ENCODE results near the gene PTPN13.

Gene PTPN13

DNA sequence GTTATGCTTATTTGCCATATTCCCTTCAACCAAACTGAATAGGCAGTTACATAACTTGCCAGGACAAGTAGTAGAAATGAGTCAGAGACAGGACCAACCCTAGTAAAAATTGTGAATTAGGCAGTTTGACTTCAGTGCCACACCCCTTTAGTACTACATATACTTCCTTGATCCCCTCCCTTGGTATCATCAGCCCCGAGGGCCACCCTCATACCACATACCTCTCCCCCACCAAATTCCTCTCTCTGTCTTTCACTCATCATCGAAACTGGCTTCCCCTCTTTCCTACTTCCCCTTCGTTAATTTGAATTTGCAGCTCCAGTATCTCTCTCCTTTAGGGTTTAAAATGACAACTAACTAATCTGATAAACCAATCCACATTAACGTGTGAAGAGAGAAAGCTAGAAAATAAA is 7.9 kb upstream of the PTPN13 start:
- Histone ChIP-seq H3K9me3 (ENCODE audit: insufficient read depth, low read depth, low read length) (no peaks in the 10 kb centered on the region), H2AFZ (ENCODE audit: low read length) (no peak overlapping the region), H3K9me2 (replicated peaks; ENCODE audit: low read depth, low read length) (no peaks in the 10 kb centered on the region), H3K79me2 (ENCODE audit: insufficient read depth, low read length) (no peaks in the 10 kb centered on the region), H3K4me3 (ENCODE audit: low read length, poor library complexity, severe bottlenecking) (no peak overlapping the region), H3K27me3 (ENCODE audit: insufficient read depth, low read length, poor library complexity, severe bottlenecking) (no peaks in the 10 kb centered on the region), H3K4me2 (ENCODE audit: low read depth, low read length, poor library complexity, severe bottlenecking) (no peak overlapping the region), H3K4me1 (ENCODE audit: insufficient read depth, low read length, poor library complexity, severe bottlenecking) (no peaks in the 10 kb centered on the region), H3F3A (ENCODE audit: low read depth) (no peaks in the 10 kb centered on the region), H3K36me3 (ENCODE audit: insufficient read depth, low read length) (no peaks in the 10 kb centered on the region), H4K20me1 (ENCODE audit: insufficient read depth, low read length, poor library complexity, severe bottlenecking) (no peaks in the 10 kb centered on the region), H3K9ac (ENCODE audit: low read depth, low read length, poor library complexity, severe bottlenecking) (no peak overlapping the region)
- TF ChIP-seq, protein P1, sequence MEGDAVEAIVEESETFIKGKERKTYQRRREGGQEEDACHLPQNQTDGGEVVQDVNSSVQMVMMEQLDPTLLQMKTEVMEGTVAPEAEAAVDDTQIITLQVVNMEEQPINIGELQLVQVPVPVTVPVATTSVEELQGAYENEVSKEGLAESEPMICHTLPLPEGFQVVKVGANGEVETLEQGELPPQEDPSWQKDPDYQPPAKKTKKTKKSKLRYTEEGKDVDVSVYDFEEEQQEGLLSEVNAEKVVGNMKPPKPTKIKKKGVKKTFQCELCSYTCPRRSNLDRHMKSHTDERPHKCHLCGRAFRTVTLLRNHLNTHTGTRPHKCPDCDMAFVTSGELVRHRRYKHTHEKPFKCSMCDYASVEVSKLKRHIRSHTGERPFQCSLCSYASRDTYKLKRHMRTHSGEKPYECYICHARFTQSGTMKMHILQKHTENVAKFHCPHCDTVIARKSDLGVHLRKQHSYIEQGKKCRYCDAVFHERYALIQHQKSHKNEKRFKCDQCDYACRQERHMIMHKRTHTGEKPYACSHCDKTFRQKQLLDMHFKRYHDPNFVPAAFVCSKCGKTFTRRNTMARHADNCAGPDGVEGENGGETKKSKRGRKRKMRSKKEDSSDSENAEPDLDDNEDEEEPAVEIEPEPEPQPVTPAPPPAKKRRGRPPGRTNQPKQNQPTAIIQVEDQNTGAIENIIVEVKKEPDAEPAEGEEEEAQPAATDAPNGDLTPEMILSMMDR (conservative IDR thresholded peaks at IDR 0.05; ENCODE audit: low read length) = no peak
- TF ChIP-seq EZH2phosphoT487 (IDR thresholded peaks at IDR 0.05; ENCODE audit: borderline replicate concordance) = no peak

DNA sequence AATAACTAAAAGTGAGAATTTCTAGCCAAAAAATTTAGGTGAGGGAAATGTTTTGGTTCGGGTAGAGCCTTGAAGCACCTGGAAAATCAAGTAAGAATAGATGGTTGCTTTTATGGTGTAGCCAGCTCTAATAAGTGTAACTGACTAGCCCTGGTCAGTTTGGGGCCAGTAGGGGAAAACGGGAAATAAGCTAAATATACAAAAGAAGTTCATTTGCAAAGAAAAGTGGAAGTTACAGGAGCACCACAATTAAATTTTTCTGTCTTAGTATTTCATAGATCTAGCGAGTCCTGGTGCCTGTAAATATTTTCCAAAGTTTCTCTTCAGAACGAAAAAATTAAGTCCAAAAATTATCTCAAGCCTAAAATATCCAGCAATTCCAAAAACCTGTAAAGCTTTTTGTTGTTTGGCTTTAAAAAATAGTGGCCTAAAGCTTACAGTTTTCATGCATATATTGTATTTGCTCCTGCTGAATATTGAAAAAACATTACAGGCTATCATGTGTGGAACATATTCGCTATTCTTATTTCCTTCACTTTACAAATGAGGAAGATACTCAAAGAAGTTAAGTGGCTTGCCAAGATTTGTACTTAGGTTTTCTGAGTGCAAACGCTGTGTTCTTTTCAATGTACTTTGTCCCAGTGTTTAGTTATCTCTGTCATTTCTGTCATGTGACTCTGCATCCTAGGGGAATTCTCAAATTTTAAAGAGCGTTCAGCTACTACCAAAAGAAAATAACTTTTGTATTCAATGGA is 7.3 kb upstream of the PTPN13 start:
- Histone ChIP-seq H4K20me1 (ENCODE audit: insufficient read depth, low read length, poor library complexity, severe bottlenecking) (no peaks in the 10 kb centered on the region), H3K27me3 (ENCODE audit: insufficient read depth, low read length, poor library complexity, severe bottlenecking) (no peaks in the 10 kb centered on the region), H3K9me3 (ENCODE audit: insufficient read depth, low read depth, low read length) (no peaks in the 10 kb centered on the region), H3K9ac (ENCODE audit: low read depth, low read length, poor library complexity, severe bottlenecking) (no peak overlapping the region), H3K79me2 (ENCODE audit: insufficient read depth, low read length) (no peaks in the 10 kb centered on the region), H3K4me2 (ENCODE audit: low read depth, low read length, poor library complexity, severe bottlenecking) (no peak overlapping the region), H3K36me3 (ENCODE audit: insufficient read depth, low read length) (no peaks in the 10 kb centered on the region), H3K4me3 (ENCODE audit: low read length, poor library complexity, severe bottlenecking) (no peak overlapping the region), H3F3A (ENCODE audit: low read depth) (no peaks in the 10 kb centered on the region), H3K4me1 (ENCODE audit: insufficient read depth, low read length, poor library complexity, severe bottlenecking) (no peaks in the 10 kb centered on the region), H2AFZ (ENCODE audit: low read length) (no peak overlapping the region), H3K9me2 (replicated peaks; ENCODE audit: low read depth, low read length) (no peaks in the 10 kb centered on the region)
- TF ChIP-seq, protein P1 (conservative IDR thresholded peaks at IDR 0.05; ENCODE audit: low read length) = no peak
- TF ChIP-seq EZH2phosphoT487 (IDR thresholded peaks at IDR 0.05; ENCODE audit: borderline replicate concordance) = no peak

DNA sequence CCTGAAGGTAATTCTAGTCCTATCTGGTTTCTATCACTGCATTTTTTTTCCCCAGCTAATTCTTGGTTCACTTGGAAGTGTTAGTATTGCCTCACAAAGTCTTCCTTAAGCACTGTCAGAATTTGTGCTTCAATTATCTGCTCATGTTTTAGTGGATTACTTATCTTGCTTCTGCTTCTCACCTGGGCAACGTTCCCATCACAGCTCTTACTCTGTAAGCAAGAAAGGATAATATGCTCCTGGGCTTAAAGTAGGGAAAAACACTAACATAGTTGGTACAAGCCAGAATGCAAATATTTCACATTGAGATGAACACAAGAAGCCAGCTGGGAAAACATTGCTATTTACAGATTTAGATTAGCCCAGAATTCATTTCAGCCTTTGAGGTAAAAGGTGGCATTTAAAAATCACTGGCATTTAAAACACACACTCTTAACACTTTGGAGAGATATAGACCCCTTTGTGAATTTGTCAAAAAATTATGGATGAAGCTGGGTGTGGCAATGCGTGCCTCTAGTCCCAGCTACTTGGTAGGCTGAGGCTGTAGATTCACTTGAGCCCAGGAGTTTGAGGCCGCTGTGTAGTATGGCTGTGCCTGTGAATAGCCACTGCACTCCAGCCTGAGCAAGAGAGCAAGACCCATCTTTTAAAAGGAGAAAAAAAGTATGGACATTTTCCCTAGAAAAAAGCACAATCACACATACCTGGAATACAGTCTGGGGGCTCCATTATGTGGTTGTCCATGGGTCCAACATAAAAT is 6.6 kb upstream of the PTPN13 start:
- Histone ChIP-seq H3K4me3 (ENCODE audit: low read length, poor library complexity, severe bottlenecking) (no peak overlapping the region), H3K4me1 (ENCODE audit: insufficient read depth, low read length, poor library complexity, severe bottlenecking) (no peaks in the 10 kb centered on the region), H3K9me3 (ENCODE audit: insufficient read depth, low read depth, low read length) (no peaks in the 10 kb centered on the region), H3K9me2 (replicated peaks; ENCODE audit: low read depth, low read length) (no peaks in the 10 kb centered on the region), H3K36me3 (ENCODE audit: insufficient read depth, low read length) (no peaks in the 10 kb centered on the region), H3F3A (ENCODE audit: low read depth) (no peaks in the 10 kb centered on the region), H4K20me1 (ENCODE audit: insufficient read depth, low read length, poor library complexity, severe bottlenecking) (no peaks in the 10 kb centered on the region), H3K9ac (ENCODE audit: low read depth, low read length, poor library complexity, severe bottlenecking) (no peak overlapping the region), H2AFZ (ENCODE audit: low read length) (no peak overlapping the region), H3K27me3 (ENCODE audit: insufficient read depth, low read length, poor library complexity, severe bottlenecking) (no peaks in the 10 kb centered on the region), H3K79me2 (ENCODE audit: insufficient read depth, low read length) (no peaks in the 10 kb centered on the region), H3K4me2 (ENCODE audit: low read depth, low read length, poor library complexity, severe bottlenecking) (no peak overlapping the region)
- no peak for TF ChIP-seq EZH2phosphoT487 (IDR thresholded peaks at IDR 0.05; ENCODE audit: borderline replicate concordance)
- TF ChIP-seq, protein P1 (conservative IDR thresholded peaks at IDR 0.05; ENCODE audit: low read length) = no peak

Data from Loucy (cell line).